ENCODE data around the gene EML6.

- no peak for TF ChIP-seq PRDM15 (CRISPR knock-in tag; IDR thresholded peaks at IDR 0.05)
- TF ChIP-seq CTCF (IDR thresholded peaks at IDR 0.05 in 2 of 3, conservative IDR thresholded peaks at IDR 0.05 in 1 of 3; ENCODE audit: control insufficient read depth in 2 of 3, extremely low read depth in 1 of 3, insufficient read depth in 1 of 3, low read depth in 3 of 3, low read length in 3 of 3), result no peak
- TF ChIP-seq ZNF207 (IDR thresholded peaks at IDR 0.05; ENCODE audit: borderline replicate concordance), result no peak
- no peak for TF ChIP-seq FOS (IDR thresholded peaks at IDR 0.05; ENCODE audit: borderline replicate concordance, extremely low read depth, insufficient read length)
- no peak for TF ChIP-seq EZH2 (IDR thresholded peaks at IDR 0.05; ENCODE audit: borderline replicate concordance, control insufficient read depth, low read depth, low read length)
- TF ChIP-seq POLR2A (IDR thresholded peaks at IDR 0.05; ENCODE audit: low read depth, low read length), result no peak
- TF ChIP-seq SREBF1 (IDR thresholded peaks at IDR 0.05; ENCODE audit: low read length), result no peak
- no peak for TF ChIP-seq EP300 (IDR thresholded peaks at IDR 0.05; ENCODE audit: borderline replicate concordance in 1 of 2, control insufficient read depth in 1 of 2, low read depth in 2 of 2, low read length in 2 of 2)
Measured at GRCh38 chr2:54773233-54773632, 49.8 kb downstream of the EML6 start.

Measured in GM12878 (cell line).